ENCODE measurements around the gene ADAM19. TPM values are rescaled to one million over a fixed set of nuclear protein-coding genes. Genes with fewer than 3 reads are reported as not detected.

Gene ADAM19
- total and polyA plus RNA-seq, 2 experiments from 2014 or later = 9.1 to 13.2 TPM

DNA sequence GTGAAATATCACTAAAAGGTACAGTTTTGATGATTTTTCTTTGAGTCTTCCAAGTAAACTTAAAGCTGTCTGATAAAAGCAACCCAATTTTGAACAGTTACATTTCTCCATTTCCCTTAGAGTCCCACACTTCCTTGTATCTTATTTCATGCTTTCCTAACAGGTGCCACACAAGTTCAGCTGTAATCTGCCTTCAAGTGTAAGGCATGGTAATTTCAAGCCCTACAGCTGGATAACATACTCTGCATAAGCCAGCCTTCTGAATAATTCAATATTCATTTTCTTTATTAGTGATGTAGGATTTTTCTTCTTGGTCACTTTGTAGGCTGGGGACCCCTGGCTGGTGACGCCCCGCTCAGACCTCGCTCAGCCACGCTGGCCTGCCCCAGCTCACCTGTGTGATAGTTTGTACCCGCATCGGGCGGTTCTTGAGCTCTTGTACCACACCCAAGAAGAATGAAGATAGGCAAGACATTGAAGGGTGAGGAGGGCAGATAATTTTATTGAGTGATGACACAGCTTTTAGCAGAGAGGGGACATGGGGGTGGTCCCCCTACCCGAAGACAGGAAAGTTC is 42.7 kb upstream of the ADAM19 start:
- Histone ChIP-seq H3K79me2 (replicated peaks; ENCODE audit: insufficient read depth) (no peaks in the 10 kb centered on the region), H3K4me2 (no peak overlapping the region), H3K27ac (ENCODE audit: low read depth) (no peak overlapping the region), H3K4me3 (no peak overlapping the region), H3K4me1 (ENCODE audit: insufficient read depth) (no peaks in the 10 kb centered on the region), H3K36me3 (ENCODE audit: insufficient read depth) (no peaks in the 10 kb centered on the region), H3F3A (replicated peaks; ENCODE audit: low read depth) (no peaks in the 10 kb centered on the region), H2AFZ (0 out of 2 replicates have a peak overlapping the region, but pooled peaks have one; percentile 47), H3K27me3 (ENCODE audit: insufficient read depth) (no peaks in the 10 kb centered on the region), H4K20me1 (replicated peaks; ENCODE audit: insufficient read depth) (no peaks in the 10 kb centered on the region), H3K9me2 (ENCODE audit: insufficient read depth) (no peaks in the 10 kb centered on the region)
- no peak for ATAC-seq
- Mint-ChIP-seq H3K9me3 (peaks cover 4% of the 10 kb centered on the region; the same call in 2 of the 3 replicates), H3K4me3 (no peak overlapping the region), H3K27ac (no peak overlapping the region), H3K27me3 (ENCODE audit: insufficient read depth, low read depth, poor library complexity) (peaks cover 3% of the 10 kb centered on the region), H3K36me3 (ENCODE audit: low read depth) (no peaks in the 10 kb centered on the region), H3K4me1 (no peaks in the 10 kb centered on the region)
- TF ChIP-seq NANOG (IDR thresholded peaks at IDR 0.05; ENCODE audit: borderline replicate concordance) (no peak), STAT1 (IDR thresholded peaks at IDR 0.05; ENCODE audit: unreplicated experiment) (no peak)
- TF ChIP-seq, protein P1, sequence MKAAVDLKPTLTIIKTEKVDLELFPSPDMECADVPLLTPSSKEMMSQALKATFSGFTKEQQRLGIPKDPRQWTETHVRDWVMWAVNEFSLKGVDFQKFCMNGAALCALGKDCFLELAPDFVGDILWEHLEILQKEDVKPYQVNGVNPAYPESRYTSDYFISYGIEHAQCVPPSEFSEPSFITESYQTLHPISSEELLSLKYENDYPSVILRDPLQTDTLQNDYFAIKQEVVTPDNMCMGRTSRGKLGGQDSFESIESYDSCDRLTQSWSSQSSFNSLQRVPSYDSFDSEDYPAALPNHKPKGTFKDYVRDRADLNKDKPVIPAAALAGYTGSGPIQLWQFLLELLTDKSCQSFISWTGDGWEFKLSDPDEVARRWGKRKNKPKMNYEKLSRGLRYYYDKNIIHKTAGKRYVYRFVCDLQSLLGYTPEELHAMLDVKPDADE (IDR thresholded peaks at IDR 0.05) = no peak
- TF ChIP-seq, protein P2, sequence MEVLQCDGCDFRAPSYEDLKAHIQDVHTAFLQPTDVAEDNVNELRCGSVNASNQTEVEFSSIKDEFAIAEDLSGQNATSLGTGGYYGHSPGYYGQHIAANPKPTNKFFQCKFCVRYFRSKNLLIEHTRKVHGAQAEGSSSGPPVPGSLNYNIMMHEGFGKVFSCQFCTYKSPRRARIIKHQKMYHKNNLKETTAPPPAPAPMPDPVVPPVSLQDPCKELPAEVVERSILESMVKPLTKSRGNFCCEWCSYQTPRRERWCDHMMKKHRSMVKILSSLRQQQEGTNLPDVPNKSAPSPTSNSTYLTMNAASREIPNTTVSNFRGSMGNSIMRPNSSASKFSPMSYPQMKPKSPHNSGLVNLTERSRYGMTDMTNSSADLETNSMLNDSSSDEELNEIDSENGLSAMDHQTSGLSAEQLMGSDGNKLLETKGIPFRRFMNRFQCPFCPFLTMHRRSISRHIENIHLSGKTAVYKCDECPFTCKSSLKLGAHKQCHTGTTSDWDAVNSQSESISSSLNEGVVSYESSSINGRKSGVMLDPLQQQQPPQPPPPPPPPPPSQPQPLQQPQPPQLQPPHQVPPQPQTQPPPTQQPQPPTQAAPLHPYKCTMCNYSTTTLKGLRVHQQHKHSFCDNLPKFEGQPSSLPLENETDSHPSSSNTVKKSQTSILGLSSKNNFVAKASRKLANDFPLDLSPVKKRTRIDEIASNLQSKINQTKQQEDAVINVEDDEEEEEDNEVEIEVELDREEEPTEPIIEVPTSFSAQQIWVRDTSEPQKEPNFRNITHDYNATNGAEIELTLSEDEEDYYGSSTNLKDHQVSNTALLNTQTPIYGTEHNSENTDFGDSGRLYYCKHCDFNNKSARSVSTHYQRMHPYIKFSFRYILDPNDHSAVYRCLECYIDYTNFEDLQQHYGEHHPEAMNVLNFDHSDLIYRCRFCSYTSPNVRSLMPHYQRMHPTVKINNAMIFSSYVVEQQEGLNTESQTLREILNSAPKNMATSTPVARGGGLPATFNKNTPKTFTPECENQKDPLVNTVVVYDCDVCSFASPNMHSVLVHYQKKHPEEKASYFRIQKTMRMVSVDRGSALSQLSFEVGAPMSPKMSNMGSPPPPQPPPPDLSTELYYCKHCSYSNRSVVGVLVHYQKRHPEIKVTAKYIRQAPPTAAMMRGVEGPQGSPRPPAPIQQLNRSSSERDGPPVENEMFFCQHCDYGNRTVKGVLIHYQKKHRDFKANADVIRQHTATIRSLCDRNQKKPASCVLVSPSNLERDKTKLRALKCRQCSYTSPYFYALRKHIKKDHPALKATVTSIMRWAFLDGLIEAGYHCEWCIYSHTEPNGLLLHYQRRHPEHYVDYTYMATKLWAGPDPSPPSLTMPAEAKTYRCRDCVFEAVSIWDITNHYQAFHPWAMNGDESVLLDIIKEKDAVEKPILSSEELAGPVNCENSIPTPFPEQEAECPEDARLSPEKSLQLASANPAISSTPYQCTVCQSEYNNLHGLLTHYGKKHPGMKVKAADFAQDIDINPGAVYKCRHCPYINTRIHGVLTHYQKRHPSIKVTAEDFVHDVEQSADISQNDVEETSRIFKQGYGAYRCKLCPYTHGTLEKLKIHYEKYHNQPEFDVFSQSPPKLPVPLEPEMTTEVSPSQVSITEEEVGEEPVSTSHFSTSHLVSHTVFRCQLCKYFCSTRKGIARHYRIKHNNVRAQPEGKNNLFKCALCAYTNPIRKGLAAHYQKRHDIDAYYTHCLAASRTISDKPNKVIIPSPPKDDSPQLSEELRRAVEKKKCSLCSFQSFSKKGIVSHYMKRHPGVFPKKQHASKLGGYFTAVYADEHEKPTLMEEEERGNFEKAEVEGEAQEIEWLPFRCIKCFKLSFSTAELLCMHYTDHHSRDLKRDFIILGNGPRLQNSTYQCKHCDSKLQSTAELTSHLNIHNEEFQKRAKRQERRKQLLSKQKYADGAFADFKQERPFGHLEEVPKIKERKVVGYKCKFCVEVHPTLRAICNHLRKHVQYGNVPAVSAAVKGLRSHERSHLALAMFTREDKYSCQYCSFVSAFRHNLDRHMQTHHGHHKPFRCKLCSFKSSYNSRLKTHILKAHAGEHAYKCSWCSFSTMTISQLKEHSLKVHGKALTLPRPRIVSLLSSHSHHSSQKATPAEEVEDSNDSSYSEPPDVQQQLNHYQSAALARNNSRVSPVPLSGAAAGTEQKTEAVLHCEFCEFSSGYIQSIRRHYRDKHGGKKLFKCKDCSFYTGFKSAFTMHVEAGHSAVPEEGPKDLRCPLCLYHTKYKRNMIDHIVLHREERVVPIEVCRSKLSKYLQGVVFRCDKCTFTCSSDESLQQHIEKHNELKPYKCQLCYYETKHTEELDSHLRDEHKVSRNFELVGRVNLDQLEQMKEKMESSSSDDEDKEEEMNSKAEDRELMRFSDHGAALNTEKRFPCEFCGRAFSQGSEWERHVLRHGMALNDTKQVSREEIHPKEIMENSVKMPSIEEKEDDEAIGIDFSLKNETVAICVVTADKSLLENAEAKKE (CRISPR knock-in tag; IDR thresholded peaks at IDR 0.05) = no peak
- DNase-seq (ENCODE audit: low spot score) = no peak

DNA sequence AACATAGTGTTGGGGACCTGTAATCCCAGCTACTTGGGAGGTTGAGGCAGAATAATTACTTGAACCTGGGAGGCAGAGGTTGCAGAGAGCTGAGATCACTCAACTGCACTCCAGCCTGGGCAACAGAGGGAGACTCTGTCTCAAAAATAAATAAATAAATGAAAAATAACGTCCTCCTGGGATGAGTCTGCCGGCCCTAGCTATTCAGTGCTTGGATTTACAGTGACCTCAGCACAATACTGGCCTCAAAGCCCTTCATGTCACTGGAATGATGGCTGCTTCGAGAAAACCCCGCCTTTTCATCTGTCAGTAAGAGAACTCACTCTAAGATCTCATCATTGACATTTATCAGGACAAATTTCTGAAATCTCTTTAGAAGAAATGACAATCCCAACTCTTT is 41.2 kb upstream of the ADAM19 start:
- Histone ChIP-seq H3F3A (replicated peaks; ENCODE audit: low read depth) (no peaks in the 10 kb centered on the region), H3K9me2 (ENCODE audit: insufficient read depth) (no peaks in the 10 kb centered on the region), H3K36me3 (ENCODE audit: insufficient read depth) (no peaks in the 10 kb centered on the region), H3K79me2 (replicated peaks; ENCODE audit: insufficient read depth) (no peaks in the 10 kb centered on the region), H4K20me1 (replicated peaks; ENCODE audit: insufficient read depth) (no peaks in the 10 kb centered on the region), H2AFZ (no peak overlapping the region), H3K4me2 (no peak overlapping the region), H3K4me1 (ENCODE audit: insufficient read depth) (no peaks in the 10 kb centered on the region), H3K27ac (ENCODE audit: low read depth) (no peak overlapping the region), H3K27me3 (ENCODE audit: insufficient read depth) (no peaks in the 10 kb centered on the region), H3K4me3 (no peak overlapping the region)
- no peaks in the 10 kb centered on the region for H3K4me1 Mint-ChIP-seq
- H3K4me3 Mint-ChIP-seq = no peak overlapping the region
- ATAC-seq (no peak), DNase-seq (ENCODE audit: low spot score) (no peak)
- peaks cover 4% of the 10 kb centered on the region; the same call in 1 of the 3 replicates for H3K9me3 Mint-ChIP-seq
- H3K36me3 Mint-ChIP-seq (ENCODE audit: low read depth) = no peaks in the 10 kb centered on the region
- no peak overlapping the region for H3K27ac Mint-ChIP-seq
- no peaks in the 10 kb centered on the region for H3K27me3 Mint-ChIP-seq (ENCODE audit: insufficient read depth, low read depth, poor library complexity)
- TF ChIP-seq EZH2phosphoT487 (IDR thresholded peaks at IDR 0.05; ENCODE audit: unreplicated experiment) (no peak), POLR2AphosphoS5 (IDR thresholded peaks at IDR 0.05; ENCODE audit: low read depth) (no peak), JUNB (IDR thresholded peaks at IDR 0.05; ENCODE audit: unreplicated experiment) (no peak), ZNF331 (CRISPR knock-in tag; IDR thresholded peaks at IDR 0.05; ENCODE audit: low read depth) (no peak), CREB1 (CRISPR knock-in tag; IDR thresholded peaks at IDR 0.05; ENCODE audit: low read depth) (no peak), EZH2 (IDR thresholded peaks at IDR 0.05; ENCODE audit: low read depth, unreplicated experiment) (no peak)
- TF ChIP-seq, protein P3, sequence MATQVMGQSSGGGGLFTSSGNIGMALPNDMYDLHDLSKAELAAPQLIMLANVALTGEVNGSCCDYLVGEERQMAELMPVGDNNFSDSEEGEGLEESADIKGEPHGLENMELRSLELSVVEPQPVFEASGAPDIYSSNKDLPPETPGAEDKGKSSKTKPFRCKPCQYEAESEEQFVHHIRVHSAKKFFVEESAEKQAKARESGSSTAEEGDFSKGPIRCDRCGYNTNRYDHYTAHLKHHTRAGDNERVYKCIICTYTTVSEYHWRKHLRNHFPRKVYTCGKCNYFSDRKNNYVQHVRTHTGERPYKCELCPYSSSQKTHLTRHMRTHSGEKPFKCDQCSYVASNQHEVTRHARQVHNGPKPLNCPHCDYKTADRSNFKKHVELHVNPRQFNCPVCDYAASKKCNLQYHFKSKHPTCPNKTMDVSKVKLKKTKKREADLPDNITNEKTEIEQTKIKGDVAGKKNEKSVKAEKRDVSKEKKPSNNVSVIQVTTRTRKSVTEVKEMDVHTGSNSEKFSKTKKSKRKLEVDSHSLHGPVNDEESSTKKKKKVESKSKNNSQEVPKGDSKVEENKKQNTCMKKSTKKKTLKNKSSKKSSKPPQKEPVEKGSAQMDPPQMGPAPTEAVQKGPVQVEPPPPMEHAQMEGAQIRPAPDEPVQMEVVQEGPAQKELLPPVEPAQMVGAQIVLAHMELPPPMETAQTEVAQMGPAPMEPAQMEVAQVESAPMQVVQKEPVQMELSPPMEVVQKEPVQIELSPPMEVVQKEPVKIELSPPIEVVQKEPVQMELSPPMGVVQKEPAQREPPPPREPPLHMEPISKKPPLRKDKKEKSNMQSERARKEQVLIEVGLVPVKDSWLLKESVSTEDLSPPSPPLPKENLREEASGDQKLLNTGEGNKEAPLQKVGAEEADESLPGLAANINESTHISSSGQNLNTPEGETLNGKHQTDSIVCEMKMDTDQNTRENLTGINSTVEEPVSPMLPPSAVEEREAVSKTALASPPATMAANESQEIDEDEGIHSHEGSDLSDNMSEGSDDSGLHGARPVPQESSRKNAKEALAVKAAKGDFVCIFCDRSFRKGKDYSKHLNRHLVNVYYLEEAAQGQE (IDR thresholded peaks at IDR 0.05; ENCODE audit: unreplicated experiment) = no peak

All from GM23338 (cell line).